Skeletal muscle satellite cell (primary cell): Measurements from ENCODE around the gene DYRK1A.

Source experiments
- H3K27me3 ChIP-seq: 2 replicates; pipeline ENCODE4 v1.7.0; 2013; ENCODE audit warnings: low read length; ENCODE audit not compliant: control insufficient read depth, insufficient read depth
- H3K36me3 ChIP-seq: 2 replicates; pipeline ENCODE4 v1.7.0; 2013; ENCODE audit warnings: mild to moderate bottlenecking, control low read depth, low read length; ENCODE audit not compliant: insufficient read depth
- H3K4me1 ChIP-seq: 2 replicates; pipeline ENCODE4 v1.7.0; 2013; ENCODE audit warnings: low read length; ENCODE audit not compliant: control insufficient read depth, insufficient read depth
- H3K4me2 ChIP-seq: 2 replicates; pipeline ENCODE4 v1.7.0; 2013; ENCODE audit warnings: mild to moderate bottlenecking, low read length
- H3K4me3 ChIP-seq: 2 replicates; pipeline ENCODE4 v1.7.0; 2013; ENCODE audit warnings: low read length
- H3K9ac ChIP-seq: 2 replicates; pipeline ENCODE4 v1.7.0; 2013; ENCODE audit warnings: mild to moderate bottlenecking, low read depth, low read length, moderate library complexity
- H3K9me3 ChIP-seq: replicated peaks from 2 replicates; pipeline ENCODE4 v1.7.0; 2013; ENCODE audit warnings: mild to moderate bottlenecking, control low read depth, low read length

Gene DYRK1A

GRCh38 chr21:37341254-37341960 lies 25.2 kb upstream of the DYRK1A start:
- peaks cover 24% of the 10 kb centered on the region for H3K4me1 ChIP-seq
- no peaks in the 10 kb centered on the region for H3K27me3 ChIP-seq
- no peaks in the 10 kb centered on the region for H3K36me3 ChIP-seq
- no peaks in the 10 kb centered on the region for H3K9me3 ChIP-seq
- H3K4me3 ChIP-seq, result no peak overlapping the region
- no peak overlapping the region for H3K4me2 ChIP-seq
- no peak overlapping the region for H3K9ac ChIP-seq

- Histone ChIP-seq H3K9ac (no peak overlapping the region), H3K4me3 (no peak overlapping the region), H3K36me3 (no peaks in the 10 kb centered on the region), H3K27me3 (no peaks in the 10 kb centered on the region), H3K4me1 (peaks cover 24% of the 10 kb centered on the region), H3K4me2 (no peak overlapping the region), H3K9me3 (no peaks in the 10 kb centered on the region)
These were observed 24.4 kb upstream of the DYRK1A start for GRCh38 chr21:37342046-37342632.

GRCh38 chr21:37346841-37347430 lies 19.6 kb upstream of the DYRK1A start:
- H3K4me2 ChIP-seq, result no peak overlapping the region
- H3K9me3 ChIP-seq, result peaks cover 10% of the 10 kb centered on the region
- no peak overlapping the region for H3K9ac ChIP-seq
- no peaks in the 10 kb centered on the region for H3K27me3 ChIP-seq
- no peaks in the 10 kb centered on the region for H3K36me3 ChIP-seq
- no peaks in the 10 kb centered on the region for H3K4me1 ChIP-seq
- no peak overlapping the region for H3K4me3 ChIP-seq

- no peaks in the 10 kb centered on the region for H3K27me3 ChIP-seq
- no peaks in the 10 kb centered on the region for H3K36me3 ChIP-seq
- H3K9ac ChIP-seq, result no peak overlapping the region
- peaks cover 10% of the 10 kb centered on the region for H3K9me3 ChIP-seq
- no peaks in the 10 kb centered on the region for H3K4me1 ChIP-seq
- no peak overlapping the region for H3K4me2 ChIP-seq
- H3K4me3 ChIP-seq, result no peak overlapping the region
These were observed 17.9 kb upstream of the DYRK1A start for GRCh38 chr21:37348664-37349063.

GRCh38 chr21:37350472-37350871 lies 16.1 kb upstream of the DYRK1A start:
- no peak overlapping the region for H3K9ac ChIP-seq
- no peak overlapping the region for H3K4me2 ChIP-seq
- no peak overlapping the region for H3K4me3 ChIP-seq
- H3K9me3 ChIP-seq, result peaks cover 10% of the 10 kb centered on the region
- H3K27me3 ChIP-seq, result no peaks in the 10 kb centered on the region
- H3K36me3 ChIP-seq, result no peaks in the 10 kb centered on the region
- no peaks in the 10 kb centered on the region for H3K4me1 ChIP-seq

- Histone ChIP-seq H3K4me3 (no peak overlapping the region), H3K36me3 (no peaks in the 10 kb centered on the region), H3K4me1 (peaks cover 6% of the 10 kb centered on the region), H3K27me3 (no peaks in the 10 kb centered on the region), H3K9ac (no peak overlapping the region), H3K4me2 (no peak overlapping the region), H3K9me3 (no peaks in the 10 kb centered on the region)
These were observed 9.9 kb upstream of the DYRK1A start for GRCh38 chr21:37356706-37357105.

GRCh38 chr21:37357691-37358090 lies 8.9 kb upstream of the DYRK1A start:
- no peaks in the 10 kb centered on the region for H3K36me3 ChIP-seq
- H3K4me3 ChIP-seq, result no peak overlapping the region
- no peak overlapping the region for H3K4me2 ChIP-seq
- H3K9ac ChIP-seq, result no peak overlapping the region
- no peaks in the 10 kb centered on the region for H3K27me3 ChIP-seq
- H3K4me1 ChIP-seq, result peaks cover 6% of the 10 kb centered on the region
- H3K9me3 ChIP-seq, result no peaks in the 10 kb centered on the region

GRCh38 chr21:37358397-37358796 lies 8.2 kb upstream of the DYRK1A start:
- Histone ChIP-seq H3K4me3 (no peak overlapping the region), H3K9me3 (no peaks in the 10 kb centered on the region), H3K9ac (no peak overlapping the region), H3K4me1 (peaks cover 6% of the 10 kb centered on the region), H3K27me3 (no peaks in the 10 kb centered on the region), H3K4me2 (no peak overlapping the region), H3K36me3 (no peaks in the 10 kb centered on the region)

GRCh38 chr21:37363936-37364335 lies 2.6 kb upstream of the DYRK1A start:
- H3K9ac ChIP-seq, result no peak overlapping the region
- no peaks in the 10 kb centered on the region for H3K36me3 ChIP-seq
- no peak overlapping the region for H3K4me3 ChIP-seq
- H3K4me1 ChIP-seq, result peaks cover 9% of the 10 kb centered on the region
- H3K27me3 ChIP-seq, result no peaks in the 10 kb centered on the region
- no peak overlapping the region for H3K4me2 ChIP-seq
- H3K9me3 ChIP-seq, result no peaks in the 10 kb centered on the region

- H3K36me3 ChIP-seq, result no peaks in the 10 kb centered on the region
- H3K9me3 ChIP-seq, result no peaks in the 10 kb centered on the region
- peaks cover 16% of the 10 kb centered on the region for H3K4me1 ChIP-seq
- no peaks in the 10 kb centered on the region for H3K27me3 ChIP-seq
- H3K9ac ChIP-seq, result peak overlapping the region; percentile 98
- H3K4me3 ChIP-seq, result peak overlapping the region; percentile 87
- peak overlapping the region; percentile 91 for H3K4me2 ChIP-seq
These were observed 1.9 kb upstream of the DYRK1A start for GRCh38 chr21:37364722-37365121.

- Histone ChIP-seq H3K4me1 (peaks cover 27% of the 10 kb centered on the region), H3K27me3 (no peaks in the 10 kb centered on the region)
These were observed 774 bp upstream of the DYRK1A start for GRCh38 chr21:37365517-37366481.

More at GRCh38 chr21:37365517-37366481, 774 bp upstream of the DYRK1A start:
- Histone ChIP-seq H3K9me3 (no peaks in the 10 kb centered on the region), H3K9ac (peak overlapping the region; percentile 98), H3K4me3 (peak overlapping the region; percentile 87), H3K36me3 (no peaks in the 10 kb centered on the region), H3K4me2 (peak overlapping the region; percentile 91)
